ENCODE results near the gene SAPCD1.

DNA sequence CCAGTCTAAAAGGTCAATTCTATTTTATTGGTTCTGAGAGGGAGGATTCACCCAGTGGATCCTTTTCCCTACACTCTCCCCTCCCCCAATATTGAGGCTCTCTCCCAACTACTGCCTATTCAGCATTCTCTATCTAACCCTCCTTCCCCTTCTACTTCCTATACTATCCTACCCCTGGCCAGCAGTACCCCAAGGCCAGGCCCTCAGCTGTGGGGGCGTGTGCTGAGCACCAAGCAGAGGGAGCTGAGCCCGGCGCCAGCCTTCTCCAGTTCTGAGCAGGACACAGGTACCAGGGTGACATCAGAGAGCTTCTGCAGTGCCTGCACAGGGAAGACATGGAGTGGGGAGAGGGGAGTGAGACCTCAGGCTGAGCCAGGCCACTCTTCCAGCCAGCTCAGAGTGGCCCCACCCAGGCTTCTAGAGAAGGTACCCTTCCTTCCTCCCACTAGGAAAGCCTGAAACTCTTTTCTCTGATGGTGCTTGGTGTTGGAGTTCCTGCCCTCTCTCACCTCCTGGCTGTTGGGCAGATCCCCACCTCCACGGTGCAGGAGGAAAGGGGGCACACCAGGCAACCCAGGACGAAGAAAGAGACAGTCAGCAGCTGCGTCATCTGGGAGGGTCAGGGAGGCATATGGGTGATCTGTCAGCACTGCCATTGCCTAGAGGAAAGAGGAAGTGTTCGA, 35.3 kb upstream of the SAPCD1 start:
- peak in 1 of 11 experiments; percentile 6 for TF ChIP-seq CTCF (IDR thresholded peaks at IDR 0.05 in 8 of 11, conservative IDR thresholded peaks at IDR 0.05 in 3 of 11)
- TF ChIP-seq POLR2A (IDR thresholded peaks at IDR 0.05): no peak
